Measurements from ENCODE around the gene NR3C2. TPM values are rescaled to one million over a fixed set of nuclear protein-coding genes. Genes with fewer than 3 reads are reported as not detected.
A peak's percentile ranks its signal among the peaks of the same experiment; 100 is the strongest.

NR3C2 gene
- total RNA-seq, 2 donors from 2014 or later = 18.4 to 23.8 TPM

DNA sequence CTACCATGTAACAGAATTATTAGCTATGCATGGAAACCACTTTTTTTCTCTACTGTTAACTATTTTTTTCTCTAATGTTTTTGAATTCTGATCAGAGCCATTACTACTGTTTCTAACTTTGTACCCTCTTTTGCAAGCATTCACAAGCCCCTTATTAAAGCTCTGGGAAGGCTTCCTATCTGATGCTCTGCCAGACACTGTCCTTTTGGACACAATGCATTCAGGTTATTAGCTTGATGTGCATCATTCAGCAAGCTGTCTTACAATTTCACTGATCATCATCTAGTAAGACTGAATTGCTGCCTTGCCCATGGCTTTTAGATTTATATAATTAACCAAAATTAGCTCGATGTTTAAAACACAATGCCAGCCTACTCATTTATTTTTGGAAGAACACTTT is 155.1 kb downstream of the NR3C2 start:
- intact Hi-C loops (cut with DNase I) = loop anchor here in 1 of 2 donors (10.0 kb wide), 1 partner anchor 158 kb away; the partner anchor contains the start of gene NR3C2
- ATAC-seq (no peak), DNase-seq (no peak)

- DNase-seq (no peak), ATAC-seq (no peak)
- intact Hi-C loops (cut with DNase I) = loop anchor here in 1 of 2 donors (10.0 kb wide), 1 partner anchor 159 kb away; the partner anchor contains the start of gene NR3C2
These were observed 156.2 kb downstream of the NR3C2 start for GRCh38 chr4:148286012-148286411.

GRCh38 chr4:148283665-148284064 is 158.5 kb downstream of the NR3C2 start:
- DNase-seq (no peak), ATAC-seq (no peak)
- intact Hi-C loops (cut with DNase I) = loop anchor here in 1 of 2 donors (10.0 kb wide), 1 partner anchor 161 kb away; the partner anchor contains the start of gene NR3C2

DNA sequence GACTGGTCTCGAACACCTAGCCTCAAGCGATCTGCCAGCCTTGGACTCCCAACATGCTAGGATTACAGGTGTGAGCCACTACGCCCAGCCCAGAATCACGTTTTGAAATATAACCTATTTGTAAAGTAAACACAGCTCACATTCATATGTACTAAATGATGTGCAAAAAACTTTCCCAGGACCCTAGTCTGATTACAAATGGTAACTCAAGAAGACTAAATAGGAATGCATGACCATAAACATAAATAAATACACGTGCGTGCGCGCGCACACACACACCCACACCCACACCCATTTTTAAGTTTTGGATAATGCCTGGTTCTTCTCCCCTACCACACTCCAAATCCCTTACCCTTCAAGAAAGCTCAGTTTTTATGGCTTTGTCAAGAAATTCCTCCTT is 163.9 kb downstream of the NR3C2 start:
- intact Hi-C loops (cut with DNase I) = no loop called here
- DNase-seq (no peak), ATAC-seq (no peak)

DNA sequence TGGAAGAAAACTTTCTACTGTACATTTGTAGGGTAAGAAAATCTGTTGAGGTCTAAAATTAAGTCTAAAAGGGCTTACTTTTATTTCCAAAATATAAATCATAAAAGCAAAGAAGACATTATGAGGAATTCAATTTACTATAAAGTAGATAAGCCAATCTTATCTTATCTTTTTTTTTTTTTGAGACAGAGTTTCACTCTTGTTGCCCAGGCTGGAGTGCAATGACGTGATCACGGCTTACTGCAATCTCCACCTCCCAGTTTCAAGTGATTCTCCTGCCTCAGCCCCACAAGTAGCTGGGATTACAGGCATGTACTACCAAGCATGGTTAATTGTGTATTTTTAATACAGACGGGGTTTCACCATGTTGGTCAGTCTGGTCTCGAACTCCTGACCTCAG is 166.9 kb downstream of the NR3C2 start:
- intact Hi-C loops (cut with DNase I) = no loop called here
- no peak for ATAC-seq
- no peak for DNase-seq

GRCh38 chr4:148273501-148273986 is 168.7 kb downstream of the NR3C2 start:
- no peak for DNase-seq
- peak; percentile 72 to 87 for ATAC-seq
- intact Hi-C loops (cut with DNase I) = no loop called here

- intact Hi-C loops (cut with DNase I) = no loop called here
- ATAC-seq = no peak
- DNase-seq = no peak
These were observed 171.0 kb downstream of the NR3C2 start for GRCh38 chr4:148271166-148271565.

- no peak for DNase-seq
- no peak for ATAC-seq
- intact Hi-C loops (cut with DNase I) = no loop called here
These were observed 171.6 kb downstream of the NR3C2 start for GRCh38 chr4:148270630-148271029.

DNA sequence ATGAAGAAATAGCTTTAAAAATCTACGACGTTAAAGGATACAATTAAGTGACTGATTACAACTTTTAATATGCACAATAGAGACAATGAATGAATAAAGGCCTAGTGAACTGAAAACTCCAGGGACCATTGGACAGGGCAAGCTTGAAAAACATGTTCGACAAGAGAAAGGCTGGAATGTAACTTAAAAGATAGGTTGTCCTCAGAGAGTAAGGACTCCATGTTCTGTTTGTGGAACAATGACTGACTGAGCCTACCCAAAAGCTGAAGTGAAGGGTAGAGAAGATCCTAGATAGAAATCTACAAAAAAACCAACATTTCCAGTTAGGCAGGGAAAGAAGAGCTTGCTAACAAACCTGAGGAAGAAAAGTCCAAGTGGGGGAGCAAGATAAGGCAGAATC is 173.4 kb downstream of the NR3C2 start:
- ATAC-seq (no peak), DNase-seq (no peak)
- intact Hi-C loops (cut with DNase I) = no loop called here

- ATAC-seq = no peak
These were observed 175.3 kb downstream of the NR3C2 start for GRCh38 chr4:148266921-148267320.

GRCh38 chr4:148266240-148266639 is 176.0 kb downstream of the NR3C2 start:
- ATAC-seq (no peak), DNase-seq (no peak)
- intact Hi-C loops (cut with DNase I) = no loop called here

More at GRCh38 chr4:148266921-148267320, 175.3 kb downstream of the NR3C2 start:
- DNase-seq = no peak
- intact Hi-C loops (cut with DNase I) = no loop called here

- DNase-seq (no peak), ATAC-seq (no peak)
- intact Hi-C loops (cut with DNase I) = no loop called here
These were observed 176.6 kb downstream of the NR3C2 start for GRCh38 chr4:148265627-148266026.

GRCh38 chr4:148263802-148264201 is 178.4 kb downstream of the NR3C2 start:
- intact Hi-C loops (cut with DNase I) = no loop called here
- DNase-seq (no peak), ATAC-seq (no peak)

DNA sequence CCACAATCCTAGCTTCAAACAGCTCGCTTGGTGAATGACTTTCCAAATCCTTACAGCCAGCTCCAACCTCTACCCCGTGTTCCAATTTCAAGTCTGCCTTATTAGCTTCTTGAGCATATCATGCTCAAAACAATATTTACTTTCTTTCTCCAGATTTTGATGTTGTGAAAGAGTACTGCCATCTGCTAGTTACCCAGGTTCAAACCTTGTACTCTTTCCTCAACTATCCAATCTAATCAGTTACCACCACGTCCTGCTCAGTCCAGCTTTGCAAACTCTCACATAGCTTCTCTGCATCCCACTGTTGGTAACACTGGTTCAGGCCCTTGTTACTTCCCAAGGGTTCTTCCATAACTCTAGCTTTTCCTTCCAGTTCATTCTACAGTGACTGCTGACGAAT is 179.1 kb downstream of the NR3C2 start:
- DNase-seq (no peak), ATAC-seq (no peak)
- intact Hi-C loops (cut with DNase I) = no loop called here

DNA sequence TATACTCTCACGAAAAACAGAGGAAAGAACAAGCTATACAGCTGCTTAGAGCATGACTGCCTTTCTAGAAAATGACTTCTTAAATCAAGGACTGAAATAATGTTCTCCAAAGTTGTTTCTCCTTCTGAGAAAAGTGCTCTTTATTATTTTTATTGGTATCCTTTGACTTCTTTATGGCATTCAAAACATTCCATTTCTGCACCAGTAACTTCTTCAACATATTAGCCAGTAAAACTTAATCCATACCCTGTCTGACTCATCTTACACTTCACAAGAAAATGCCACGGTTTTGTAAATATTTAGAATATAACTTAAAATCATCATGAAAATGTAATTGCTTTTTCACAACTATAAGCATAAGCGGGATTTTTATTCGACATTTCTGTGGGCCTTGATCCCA is 180.4 kb downstream of the NR3C2 start:
- intact Hi-C loops (cut with DNase I) = no loop called here
- DNase-seq (no peak), ATAC-seq (no peak)

GRCh38 chr4:148259841-148260240 is 182.4 kb downstream of the NR3C2 start:
- no peak for DNase-seq
- intact Hi-C loops (cut with DNase I) = no loop called here
- no peak for ATAC-seq

DNA sequence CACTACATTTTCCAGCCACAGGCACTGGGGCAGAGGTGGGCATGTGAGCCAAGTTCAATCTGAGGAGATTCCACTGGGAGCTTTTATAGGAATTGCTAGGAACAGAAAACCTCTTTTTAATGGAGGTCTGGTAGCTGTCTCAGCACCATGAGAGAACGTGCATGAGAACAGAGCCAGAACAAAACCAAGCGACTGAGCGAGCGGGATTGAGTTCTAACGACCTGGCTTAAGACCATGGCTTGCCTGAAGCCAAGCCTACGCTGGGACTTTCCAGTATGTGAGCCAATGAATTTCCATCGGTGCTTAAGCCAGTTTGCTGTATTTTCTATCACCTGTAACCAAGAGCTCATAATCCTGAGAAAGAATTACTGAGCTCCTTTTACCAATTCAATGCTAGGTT is 183.7 kb downstream of the NR3C2 start:
- ATAC-seq = peak in 1 of 2 donors; percentile 50
- intact Hi-C loops (cut with DNase I) = no loop called here
- DNase-seq = no peak

- ATAC-seq = no peak
- DNase-seq = no peak
- intact Hi-C loops (cut with DNase I) = no loop called here
These were observed 186.9 kb downstream of the NR3C2 start for GRCh38 chr4:148255344-148255720.

DNA sequence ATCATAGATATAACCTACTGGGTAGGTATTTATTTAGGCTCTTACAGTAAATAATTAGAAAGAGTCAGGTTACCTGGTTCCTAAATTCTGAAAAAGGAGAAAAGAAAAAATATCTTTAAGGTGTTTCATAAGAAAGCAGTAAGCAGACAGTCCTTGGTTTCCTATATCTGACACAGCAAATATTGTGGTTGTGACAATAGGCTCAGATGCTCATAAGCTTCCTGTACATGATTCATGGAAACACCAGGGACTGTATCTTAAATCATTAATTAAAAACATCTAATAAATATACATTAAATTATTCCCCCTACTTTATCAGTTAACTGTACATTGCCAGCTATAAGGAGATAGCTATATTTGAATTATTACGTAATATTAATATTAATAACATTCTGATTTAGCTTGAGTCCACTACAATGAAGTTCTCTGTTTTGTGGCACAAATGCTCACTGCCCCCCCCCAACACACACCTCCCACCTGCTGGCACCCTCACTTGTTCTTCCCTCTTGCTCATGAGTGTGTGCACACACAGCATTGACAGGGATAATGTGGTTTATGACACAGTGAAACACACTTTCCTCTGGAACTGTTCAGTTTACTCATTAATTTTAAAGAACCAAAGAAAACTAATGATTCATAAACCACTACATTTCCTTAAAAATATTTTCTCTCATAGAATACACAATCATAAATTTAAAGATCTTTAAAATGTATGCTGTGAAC is 187.4 kb downstream of the NR3C2 start:
- ATAC-seq (no peak), DNase-seq (no peak)
- intact Hi-C loops (cut with DNase I) = no loop called here

DNA sequence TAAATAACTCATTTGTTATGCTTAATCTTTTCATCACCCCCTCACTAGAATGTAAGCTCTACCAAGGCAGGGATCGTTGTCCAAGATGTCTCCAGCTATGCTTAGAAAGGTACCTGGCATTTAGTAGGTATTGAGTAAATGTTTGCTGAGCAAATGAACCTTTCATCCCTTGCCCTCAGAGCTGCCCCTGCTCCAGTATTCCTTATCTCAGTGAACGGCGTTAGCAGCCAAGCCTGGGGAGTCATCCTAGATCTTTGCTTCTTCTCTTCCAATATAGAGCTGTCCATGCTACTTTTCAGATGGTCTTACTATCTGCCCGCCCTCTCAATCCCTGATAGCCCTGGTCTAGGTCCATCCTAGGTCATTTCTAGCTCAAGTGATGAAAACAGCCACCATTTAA is 188.4 kb downstream of the NR3C2 start:
- intact Hi-C loops (cut with DNase I) = no loop called here
- DNase-seq (no peak), ATAC-seq (no peak)

GRCh38 chr4:148248824-148249223 is 193.4 kb downstream of the NR3C2 start:
- no peak for DNase-seq
- intact Hi-C loops (cut with DNase I) = no loop called here
- ATAC-seq = no peak
